Non-pigmented ciliary epithelial cell (primary cell): Measurements from ENCODE around the gene GPR141.

Experiments
- DNase-seq: peaks from one replicate; pipeline ENCODE4 v3.0.0-alpha.2; 2010; ENCODE audit warnings: low read depth

GPR141 gene

GRCh38 chr7:37786741-37787569, 103.4 kb downstream of the GPR141 start:
- DNase-seq, result no peak
